IMR-90 (cell line): ENCODE data around the gene DYNLT2.

ENCODE experiments used
- BHLHE40 ChIP-seq: fragments of 150-350 bp; IDR thresholded peaks from 2 replicates; pipeline ENCODE4 v1.6.1; 2016; ENCODE audit warnings: mild to moderate bottlenecking, low read depth, low read length
- CTCF ChIP-seq: conservative IDR thresholded peaks from 2 replicates; pipeline ENCODE4 v1.5.1; 2012; ENCODE audit warnings: mild to moderate bottlenecking, low read depth, low read length, improper control_type of control experiment
- ELK1 ChIP-seq: fragments of 150-350 bp; IDR thresholded peaks from 2 replicates; pipeline ENCODE4 v1.6.1; 2016; ENCODE audit warnings: low read depth, mild to moderate bottlenecking, low read length, moderate library complexity, borderline replicate concordance
- MAZ ChIP-seq: IDR thresholded peaks from 2 replicates; pipeline ENCODE4 v1.6.1; 2012; ENCODE audit warnings: low read depth, mild to moderate bottlenecking, low read length, improper control_type of control experiment, moderate library complexity, borderline replicate concordance
- MXI1 ChIP-seq: IDR thresholded peaks from 2 replicates; pipeline ENCODE4 v1.6.1; 2012; ENCODE audit warnings: low read depth, mild to moderate bottlenecking, low read length, moderate library complexity, borderline replicate concordance
- POLR2A ChIP-seq: IDR thresholded peaks from 2 replicates; pipeline ENCODE4 v1.6.1; 2012; ENCODE audit warnings: mild to moderate bottlenecking, low read depth, low read length
- RAD21 ChIP-seq: IDR thresholded peaks from 2 replicates; pipeline ENCODE4 v1.6.1; 2012; ENCODE audit warnings: low read length, improper control_type of control experiment
- USF2 ChIP-seq: fragments of 150-350 bp; IDR thresholded peaks from 2 replicates; pipeline ENCODE4 v1.6.1; 2017; ENCODE audit warnings: mild to moderate bottlenecking, antibody characterized with exemption, low read length, low read depth

GRCh38 chr6:169691260-169691659 lies 60.1 kb downstream of the DYNLT2 start:
- TF ChIP-seq CTCF (no peak), MAZ (no peak), POLR2A (no peak), USF2 (no peak), ELK1 (no peak), RAD21 (no peak), MXI1 (no peak), BHLHE40 (no peak)
